HUES6 (cell line): ENCODE data around the gene CAMKK1.

ENCODE experiments used
- H3K27ac ChIP-seq: 2 replicates; pipeline ENCODE4 v1.7.0; 2013; ENCODE audit warnings: low read depth, mild to moderate bottlenecking, low read length, inconsistent platforms
- H3K27me3 ChIP-seq: 2 replicates; pipeline ENCODE4 v1.6.1; 2013; ENCODE audit warnings: low read length; ENCODE audit not compliant: control insufficient read depth, insufficient read depth
- H3K36me3 ChIP-seq: 2 replicates; pipeline ENCODE4 v1.6.1; 2013; ENCODE audit warnings: low read length; ENCODE audit not compliant: control insufficient read depth, insufficient read depth
- H3K4me1 ChIP-seq: 2 replicates; pipeline ENCODE4 v1.6.1; 2013; ENCODE audit warnings: low read length; ENCODE audit not compliant: control insufficient read depth, insufficient read depth
- H3K4me3 ChIP-seq: 2 replicates; pipeline ENCODE4 v1.5.1; 2013; ENCODE audit warnings: low read depth, low read length
- H3K9ac ChIP-seq: one replicate; pipeline ENCODE4 v1.6.1; 2013; ENCODE audit warnings: mild to moderate bottlenecking, low read length
- H3K9me3 ChIP-seq: 2 replicates; pipeline ENCODE4 v1.6.1; 2013; ENCODE audit warnings: low read depth, low read length; ENCODE audit not compliant: control insufficient read depth, insufficient read depth

Gene CAMKK1

GRCh38 chr17:3894188-3894587 is 1.3 kb upstream of the CAMKK1 start:
- H3K36me3 ChIP-seq = no peaks in the 10 kb centered on the region
- H3K27me3 ChIP-seq = peaks cover 20% of the 10 kb centered on the region
- peaks cover 39% of the 10 kb centered on the region for H3K4me1 ChIP-seq
- no peaks in the 10 kb centered on the region for H3K9me3 ChIP-seq
- no peak overlapping the region for H3K9ac ChIP-seq
- no peak overlapping the region for H3K27ac ChIP-seq
- H3K4me3 ChIP-seq = no peak overlapping the region

- no peak overlapping the region for H3K27ac ChIP-seq
- no peaks in the 10 kb centered on the region for H3K36me3 ChIP-seq
- peak overlapping the region; percentile 24 for H3K9ac ChIP-seq
- H3K27me3 ChIP-seq = peaks cover 20% of the 10 kb centered on the region
- no peaks in the 10 kb centered on the region for H3K9me3 ChIP-seq
- H3K4me1 ChIP-seq = peaks cover 44% of the 10 kb centered on the region
- H3K4me3 ChIP-seq = peak overlapping the region; percentile 75
Measured at GRCh38 chr17:3893720-3894116, 865 bp upstream of the CAMKK1 start.

DNA sequence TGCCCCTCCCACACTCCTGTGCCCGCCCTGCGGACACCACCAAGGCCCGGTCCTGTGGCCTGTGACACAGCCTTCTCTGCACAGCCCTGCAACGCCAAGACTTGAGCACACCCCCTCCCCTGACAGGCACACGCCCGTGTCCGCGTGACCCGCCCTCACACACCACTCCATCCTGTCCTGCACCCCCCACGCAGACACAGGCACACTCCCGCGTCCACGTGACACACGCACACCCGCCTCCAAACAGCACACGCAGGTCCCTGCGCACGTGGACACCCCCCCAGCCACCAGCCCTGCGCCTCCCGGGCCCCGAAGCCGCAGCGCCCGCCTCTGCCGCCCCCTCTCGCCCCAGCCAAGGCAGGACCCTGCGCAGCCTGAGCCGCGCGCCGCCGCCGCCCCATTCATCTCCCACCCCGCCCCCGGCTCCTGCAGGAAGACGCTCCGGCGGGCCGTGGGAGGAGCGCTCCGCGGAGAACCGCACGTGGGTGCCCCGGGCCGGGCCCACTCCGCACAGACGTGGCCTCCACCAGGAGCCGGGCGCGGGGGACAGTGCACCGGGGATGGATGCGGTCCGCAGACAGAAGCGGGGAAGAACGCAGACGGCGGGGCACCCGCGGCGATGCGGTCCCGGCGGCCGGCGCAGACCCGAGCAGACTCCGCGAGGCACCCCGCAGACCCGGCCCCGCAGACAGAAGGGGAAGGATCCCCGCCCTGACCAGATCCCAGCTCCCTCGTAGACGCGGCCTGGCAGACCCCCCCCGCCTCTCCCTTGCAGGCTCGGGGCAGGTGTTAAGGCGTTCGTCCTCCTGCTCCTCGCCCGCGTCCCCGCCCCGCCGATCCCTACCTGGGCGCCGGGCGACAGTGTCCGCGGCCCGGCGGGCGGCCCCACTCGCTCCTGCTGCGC is 506 bp downstream of the CAMKK1 start:
- no peak overlapping the region for H3K27ac ChIP-seq
- peaks cover 20% of the 10 kb centered on the region for H3K27me3 ChIP-seq
- peaks cover 56% of the 10 kb centered on the region for H3K4me1 ChIP-seq
- peak overlapping the region; percentile 83 for H3K4me3 ChIP-seq
- peak overlapping the region; percentile 54 for H3K9ac ChIP-seq
- H3K36me3 ChIP-seq = no peaks in the 10 kb centered on the region
- H3K9me3 ChIP-seq = no peaks in the 10 kb centered on the region

- no peaks in the 10 kb centered on the region for H3K9me3 ChIP-seq
- H3K36me3 ChIP-seq = no peaks in the 10 kb centered on the region
- H3K27ac ChIP-seq = no peak overlapping the region
- no peak overlapping the region for H3K9ac ChIP-seq
- peaks cover 60% of the 10 kb centered on the region for H3K4me1 ChIP-seq
- peak overlapping the region; percentile 83 for H3K4me3 ChIP-seq
- H3K27me3 ChIP-seq = peaks cover 20% of the 10 kb centered on the region
Measured at GRCh38 chr17:3891626-3892094, 1.2 kb downstream of the CAMKK1 start.

DNA sequence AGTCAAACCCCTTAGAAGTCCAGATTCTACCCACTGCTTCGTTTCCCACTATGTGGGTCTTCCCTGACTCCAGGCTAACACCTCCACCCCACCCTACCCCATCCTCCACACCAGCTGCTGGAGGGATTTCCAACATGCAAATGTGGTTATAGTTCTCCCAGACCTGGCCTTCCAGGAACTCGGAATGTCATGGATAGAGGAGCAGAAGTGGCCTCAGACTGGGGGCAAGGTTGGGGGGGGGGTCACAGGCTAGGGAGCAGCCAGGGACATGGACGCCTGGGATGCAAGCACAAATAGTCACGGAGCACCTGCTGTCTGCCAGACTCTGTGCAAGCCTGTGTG is 2.0 kb downstream of the CAMKK1 start:
- H3K27ac ChIP-seq = no peak overlapping the region
- H3K9me3 ChIP-seq = no peaks in the 10 kb centered on the region
- H3K9ac ChIP-seq = no peak overlapping the region

GRCh38 chr17:3890082-3890877 is 2.6 kb downstream of the CAMKK1 start:
- Histone ChIP-seq H3K4me3 (no peak overlapping the region), H3K27me3 (peaks cover 20% of the 10 kb centered on the region), H3K9me3 (no peaks in the 10 kb centered on the region), H3K27ac (no peak overlapping the region), H3K9ac (no peak overlapping the region), H3K4me1 (peaks cover 60% of the 10 kb centered on the region), H3K36me3 (peaks cover under 1% of the 10 kb centered on the region; the same call in 1 of the 2 replicates)

More for the DNA sequence above, 2.0 kb downstream of the CAMKK1 start:
- H3K36me3 ChIP-seq = no peaks in the 10 kb centered on the region
- H3K27me3 ChIP-seq = peaks cover 20% of the 10 kb centered on the region
- peaks cover 60% of the 10 kb centered on the region for H3K4me1 ChIP-seq
- H3K4me3 ChIP-seq = no peak overlapping the region

- Histone ChIP-seq H3K9ac (no peak overlapping the region), H3K9me3 (no peaks in the 10 kb centered on the region), H3K4me1 (peaks cover 57% of the 10 kb centered on the region), H3K4me3 (no peak overlapping the region), H3K36me3 (peaks cover 3% of the 10 kb centered on the region; the same call in 1 of the 2 replicates), H3K27me3 (peaks cover 20% of the 10 kb centered on the region), H3K27ac (no peak overlapping the region)
Measured at GRCh38 chr17:3889325-3890012, 3.4 kb downstream of the CAMKK1 start.

DNA sequence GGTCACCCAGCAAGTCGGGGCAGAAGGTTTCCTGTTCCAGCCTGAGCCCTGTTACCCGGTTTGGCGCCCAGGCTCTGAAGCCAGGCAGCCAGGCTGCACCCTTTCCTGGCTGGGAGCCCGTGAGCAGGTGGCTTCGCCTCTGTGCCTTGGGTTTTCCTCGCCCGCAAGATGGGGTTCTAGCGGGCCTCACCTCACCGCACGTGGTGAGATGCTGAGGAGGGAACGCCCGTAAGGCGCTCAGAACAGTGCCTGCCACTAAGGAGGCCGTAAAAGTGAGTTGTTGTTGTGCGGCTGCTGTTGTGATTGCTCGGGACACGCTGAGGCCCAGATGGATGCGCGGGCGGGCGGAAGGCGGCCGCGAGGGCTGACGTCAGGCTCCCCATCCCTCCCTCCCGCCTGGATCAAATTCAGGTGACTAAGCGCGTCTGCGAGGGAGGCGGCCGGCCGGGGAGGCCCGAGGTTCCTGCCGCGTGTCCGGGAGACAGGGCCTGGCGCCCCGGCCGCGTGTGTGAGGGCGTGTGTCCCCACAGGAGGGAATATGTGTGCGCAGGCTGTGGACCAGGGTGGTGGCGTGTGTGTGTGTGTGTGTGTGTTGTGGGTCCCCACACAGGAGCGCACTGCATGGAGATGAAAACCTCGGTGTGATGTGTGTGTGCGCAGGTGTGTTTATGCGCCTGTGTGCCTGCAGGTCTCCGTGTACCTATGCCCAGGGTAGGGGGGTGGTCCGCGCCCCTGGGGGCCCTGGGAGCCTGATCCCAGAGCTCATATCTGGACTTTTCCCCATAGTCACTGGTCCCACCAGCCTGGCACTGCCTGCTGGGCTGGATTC is 4.3 kb downstream of the CAMKK1 start:
- Histone ChIP-seq H3K4me1 (peaks cover 52% of the 10 kb centered on the region), H3K27me3 (peaks cover 15% of the 10 kb centered on the region), H3K27ac (no peak overlapping the region), H3K9ac (peak overlapping the region; percentile 1), H3K9me3 (no peaks in the 10 kb centered on the region), H3K36me3 (peaks cover 3% of the 10 kb centered on the region; the same call in 1 of the 2 replicates), H3K4me3 (no peak overlapping the region)

DNA sequence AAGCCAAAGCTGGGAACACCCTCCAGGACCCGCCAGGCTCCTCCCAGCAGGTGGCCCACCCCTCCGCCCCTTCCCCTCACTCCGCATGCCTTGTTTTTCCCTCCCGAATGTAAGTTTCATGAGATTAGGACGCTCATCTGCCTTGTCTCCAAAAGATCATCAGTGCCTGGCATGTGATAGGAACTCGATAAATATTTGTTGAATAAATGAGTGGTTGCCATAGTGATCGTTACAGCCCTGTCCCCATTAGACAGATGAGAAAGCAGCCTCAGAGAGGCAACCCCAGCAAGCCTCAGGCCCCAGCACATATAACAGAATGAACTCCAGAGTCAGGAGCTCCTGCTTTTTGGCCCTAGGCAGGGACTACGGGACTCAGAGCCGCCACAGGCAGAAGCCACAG is 5.0 kb downstream of the CAMKK1 start:
- Histone ChIP-seq H3K27me3 (peaks cover 15% of the 10 kb centered on the region), H3K9ac (no peak overlapping the region), H3K27ac (no peak overlapping the region), H3K9me3 (no peaks in the 10 kb centered on the region), H3K4me1 (peaks cover 49% of the 10 kb centered on the region), H3K4me3 (no peak overlapping the region), H3K36me3 (peaks cover 3% of the 10 kb centered on the region; the same call in 1 of the 2 replicates)

DNA sequence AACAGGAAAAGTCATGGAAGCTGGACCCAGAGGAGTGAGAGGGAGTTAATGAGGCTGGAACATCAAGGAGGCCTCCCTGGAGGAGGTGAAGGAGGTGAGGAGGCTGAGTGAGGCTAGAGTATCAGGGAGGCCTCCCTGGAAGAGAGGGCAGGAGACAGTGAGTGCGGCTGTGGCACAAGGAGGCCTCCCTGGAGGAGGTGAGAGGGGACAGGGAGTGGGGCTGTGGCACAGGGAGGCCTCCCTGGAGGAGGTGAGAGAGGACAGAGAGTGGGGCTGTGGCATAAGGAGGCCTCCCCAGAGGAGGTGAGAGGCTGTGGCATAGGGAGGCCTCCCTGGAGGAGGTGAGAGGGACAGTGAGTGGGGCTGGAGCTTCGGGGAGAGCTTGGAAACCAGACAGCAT is 5.5 kb downstream of the CAMKK1 start:
- no peak overlapping the region for H3K4me3 ChIP-seq
- no peaks in the 10 kb centered on the region for H3K9me3 ChIP-seq
- H3K9ac ChIP-seq = no peak overlapping the region
- H3K36me3 ChIP-seq = peaks cover 3% of the 10 kb centered on the region; the same call in 1 of the 2 replicates
- H3K27me3 ChIP-seq = peaks cover 15% of the 10 kb centered on the region
- H3K4me1 ChIP-seq = peaks cover 49% of the 10 kb centered on the region
- H3K27ac ChIP-seq = no peak overlapping the region
